ENCODE results near the gene DNMBP.
"Not testable (repeated sequence)": the region's sequence is repeated elsewhere in the genome, so short reads cannot be mapped to it uniquely, and the experiment has no call there.

Gene DNMBP

GRCh38 chr10:99984211-99985034, 25.3 kb downstream of the DNMBP start:
- no peak for DNase-seq (ENCODE audit: low read depth)

GRCh38 chr10:99983280-99983988, 26.3 kb downstream of the DNMBP start:
- no peak for DNase-seq (ENCODE audit: low read depth)

- DNase-seq (ENCODE audit: low read depth): no peak
Measured at GRCh38 chr10:99982728-99983127, 27.0 kb downstream of the DNMBP start.

GRCh38 chr10:99981581-99982199, 28.1 kb downstream of the DNMBP start:
- DNase-seq (ENCODE audit: low read depth): no peak

- no peak for DNase-seq (ENCODE audit: low read depth)
Measured at GRCh38 chr10:99979066-99979685, 30.6 kb downstream of the DNMBP start.

GRCh38 chr10:99977916-99978315, 31.8 kb downstream of the DNMBP start:
- no peak for DNase-seq (ENCODE audit: low read depth)

GRCh38 chr10:99976886-99977665, 32.7 kb downstream of the DNMBP start:
- DNase-seq (ENCODE audit: low read depth): no peak

- no peak for DNase-seq (ENCODE audit: low read depth)
Measured at GRCh38 chr10:99975942-99976809, 33.6 kb downstream of the DNMBP start.

GRCh38 chr10:99975106-99975829, 34.5 kb downstream of the DNMBP start:
- DNase-seq (ENCODE audit: low read depth): no peak

GRCh38 chr10:99973190-99973589, 36.6 kb downstream of the DNMBP start:
- DNase-seq (ENCODE audit: low read depth): no peak

- no peak for DNase-seq (ENCODE audit: low read depth)
Measured at GRCh38 chr10:99967961-99968360, 41.8 kb downstream of the DNMBP start.

GRCh38 chr10:99966306-99966705, 43.4 kb downstream of the DNMBP start:
- no peak for DNase-seq (ENCODE audit: low read depth)

GRCh38 chr10:99965700-99966099, 44.0 kb downstream of the DNMBP start:
- no peak for DNase-seq (ENCODE audit: low read depth)

- no peak for DNase-seq (ENCODE audit: low read depth)
Measured at GRCh38 chr10:99964791-99965190, 45.0 kb downstream of the DNMBP start.

- not testable (repeated sequence) for DNase-seq (ENCODE audit: low read depth)
Measured at GRCh38 chr10:99963467-99964165, 46.1 kb downstream of the DNMBP start.

- DNase-seq (ENCODE audit: low read depth): no peak
Measured at GRCh38 chr10:99958806-99959205, 50.9 kb downstream of the DNMBP start.

GRCh38 chr10:99958302-99958701, 51.4 kb downstream of the DNMBP start:
- no peak for DNase-seq (ENCODE audit: low read depth)

- not testable (repeated sequence) for DNase-seq (ENCODE audit: low read depth)
Measured at GRCh38 chr10:99953510-99953909, 56.2 kb downstream of the DNMBP start.

GRCh38 chr10:99952799-99953198, 56.9 kb downstream of the DNMBP start:
- DNase-seq (ENCODE audit: low read depth): no peak
